DOHH2 (cell line): Measurements from ENCODE around the gene RABEPK.

Experiments used
- EZH2phosphoT487 ChIP-seq: fragments of 200-600 bp; sonication (generic); IDR thresholded peaks from 2 replicates; pipeline ENCODE4 v1.6.1; 2017; ENCODE audit warnings: borderline replicate concordance, mild to moderate bottlenecking, antibody characterized with exemption, low read length, moderate library complexity, mixed read lengths
- TF ChIP-seq, protein P1 (sequence below): fragments of 200-600 bp; sonication (generic); IDR thresholded peaks from one replicate; pipeline ENCODE4 v1.5.1; 2014; ENCODE audit warnings: antibody characterized with exemption, mild to moderate bottlenecking, low read depth, low read length; ENCODE audit not compliant: poor library complexity, severe bottlenecking

DNA sequence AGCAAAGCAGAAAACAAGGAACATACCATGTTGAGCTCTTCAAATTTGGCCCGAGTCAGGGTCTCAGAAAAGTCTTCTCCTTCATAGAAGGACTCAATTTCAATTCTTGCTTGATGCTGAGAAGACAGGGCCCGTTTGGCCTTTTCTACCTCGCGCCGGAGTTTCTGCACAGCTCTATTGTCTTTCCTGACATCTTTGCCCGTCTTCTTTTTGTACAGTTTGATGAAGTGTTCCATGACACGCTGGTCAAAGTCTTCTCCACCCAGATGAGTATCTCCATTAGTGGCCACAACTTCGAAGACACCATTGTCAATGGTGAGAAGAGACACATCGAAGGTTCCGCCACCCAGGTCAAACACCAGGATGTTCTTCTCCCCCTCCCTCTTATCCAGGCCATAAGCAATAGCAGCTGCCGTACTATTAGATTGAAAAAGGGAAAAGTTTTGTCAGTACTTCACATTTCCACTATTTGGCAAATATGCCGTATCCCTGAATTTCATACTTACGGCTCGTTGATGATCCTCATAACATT is 38.6 kb downstream of the RABEPK start:
- TF ChIP-seq, protein P1, sequence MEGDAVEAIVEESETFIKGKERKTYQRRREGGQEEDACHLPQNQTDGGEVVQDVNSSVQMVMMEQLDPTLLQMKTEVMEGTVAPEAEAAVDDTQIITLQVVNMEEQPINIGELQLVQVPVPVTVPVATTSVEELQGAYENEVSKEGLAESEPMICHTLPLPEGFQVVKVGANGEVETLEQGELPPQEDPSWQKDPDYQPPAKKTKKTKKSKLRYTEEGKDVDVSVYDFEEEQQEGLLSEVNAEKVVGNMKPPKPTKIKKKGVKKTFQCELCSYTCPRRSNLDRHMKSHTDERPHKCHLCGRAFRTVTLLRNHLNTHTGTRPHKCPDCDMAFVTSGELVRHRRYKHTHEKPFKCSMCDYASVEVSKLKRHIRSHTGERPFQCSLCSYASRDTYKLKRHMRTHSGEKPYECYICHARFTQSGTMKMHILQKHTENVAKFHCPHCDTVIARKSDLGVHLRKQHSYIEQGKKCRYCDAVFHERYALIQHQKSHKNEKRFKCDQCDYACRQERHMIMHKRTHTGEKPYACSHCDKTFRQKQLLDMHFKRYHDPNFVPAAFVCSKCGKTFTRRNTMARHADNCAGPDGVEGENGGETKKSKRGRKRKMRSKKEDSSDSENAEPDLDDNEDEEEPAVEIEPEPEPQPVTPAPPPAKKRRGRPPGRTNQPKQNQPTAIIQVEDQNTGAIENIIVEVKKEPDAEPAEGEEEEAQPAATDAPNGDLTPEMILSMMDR = no peak
- TF ChIP-seq EZH2phosphoT487 = no peak
